Parathyroid adenoma (tissue), 2 donors: ENCODE data around the gene B4GALNT4.

Experiments
- H2AFZ ChIP-seq: fragments of 300-600 bp; sonication (generic); one replicate; pipeline ENCODE4 v1.7.0; 2017; ENCODE audit warnings: antibody characterized with exemption, mild to moderate bottlenecking
- H3K27ac ChIP-seq: fragments of 300-600 bp; sonication (generic); one replicate; pipeline ENCODE4 v1.7.0; 2017
- H3K27me3 ChIP-seq: fragments of 300-600 bp; sonication (generic); one replicate; pipeline ENCODE4 v1.7.0; 2017; ENCODE audit warnings: low read length; ENCODE audit not compliant: control insufficient read depth, insufficient read depth
- H3K36me3 ChIP-seq: fragments of 300-600 bp; sonication (generic); one replicate; pipeline ENCODE4 v1.7.0; 2017; ENCODE audit warnings: low read length; ENCODE audit not compliant: control insufficient read depth, insufficient read depth
- H3K4me1 ChIP-seq: fragments of 300-600 bp; sonication (generic); one replicate; pipeline ENCODE4 v1.7.0; 2017; ENCODE audit warnings: control low read depth
- H3K4me2 ChIP-seq: fragments of 300-600 bp; sonication (generic); one replicate; pipeline ENCODE4 v1.7.0; 2017; ENCODE audit warnings: low read length
- H3K4me3 ChIP-seq: fragments of 300-600 bp; sonication (generic); one replicate; pipeline ENCODE4 v1.7.0; 2017; ENCODE audit warnings: low read depth, low read length
- H3K79me2 ChIP-seq: fragments of 300-600 bp; sonication (generic); one replicate; pipeline ENCODE4 v1.7.0; 2017; ENCODE audit warnings: control low read depth
- H3K9ac ChIP-seq: fragments of 300-600 bp; sonication (generic); one replicate; pipeline ENCODE4 v1.7.0; 2017; ENCODE audit warnings: mild to moderate bottlenecking
- H3K9me3 ChIP-seq: fragments of 300-600 bp; sonication (generic); one replicate; pipeline ENCODE4 v1.7.0; 2017; ENCODE audit warnings: low read length; ENCODE audit not compliant: control insufficient read depth
- CTCF ChIP-seq: fragments of 300-600 bp; sonication (generic); IDR thresholded peaks from one replicate; pipeline ENCODE4 v1.7.0; 2017; ENCODE audit warnings: antibody characterized with exemption, mild to moderate bottlenecking
- donor health status: primary hyperparathyroidism.

B4GALNT4 gene

GRCh38 chr11:403021-403760, 33.9 kb downstream of the B4GALNT4 start:
- Histone ChIP-seq H3K36me3 (no peaks in the 10 kb centered on the region), H3K27me3 (no peaks in the 10 kb centered on the region), H3K4me3 (no peak overlapping the region), H3K9me3 (no peaks in the 10 kb centered on the region), H3K4me2 (no peak overlapping the region), H2AFZ (no peak overlapping the region), H3K27ac (no peak overlapping the region), H3K79me2 (no peaks in the 10 kb centered on the region), H3K4me1 (no peaks in the 10 kb centered on the region), H3K9ac (no peak overlapping the region)
- TF ChIP-seq CTCF, result no peak

- no peak overlapping the region for H2AFZ ChIP-seq
- H3K9ac ChIP-seq, result no peak overlapping the region
- no peak overlapping the region for H3K4me3 ChIP-seq
- H3K79me2 ChIP-seq, result no peaks in the 10 kb centered on the region
- H3K27me3 ChIP-seq, result no peaks in the 10 kb centered on the region
- no peak overlapping the region for H3K27ac ChIP-seq
- no peak overlapping the region for H3K4me2 ChIP-seq
- no peaks in the 10 kb centered on the region for H3K9me3 ChIP-seq
- no peaks in the 10 kb centered on the region for H3K36me3 ChIP-seq
- no peak for TF ChIP-seq CTCF
- H3K4me1 ChIP-seq, result no peaks in the 10 kb centered on the region
Observed at GRCh38 chr11:403761-404431, 34.6 kb downstream of the B4GALNT4 start.

GRCh38 chr11:404551-405264, 35.4 kb downstream of the B4GALNT4 start:
- H3K9me3 ChIP-seq, result no peaks in the 10 kb centered on the region
- H3K36me3 ChIP-seq, result no peaks in the 10 kb centered on the region
- no peak overlapping the region for H3K4me2 ChIP-seq
- H3K4me1 ChIP-seq, result no peaks in the 10 kb centered on the region
- H3K79me2 ChIP-seq, result no peaks in the 10 kb centered on the region
- H3K27me3 ChIP-seq, result no peaks in the 10 kb centered on the region
- H3K27ac ChIP-seq, result no peak overlapping the region
- no peak for TF ChIP-seq CTCF
- H2AFZ ChIP-seq, result no peak overlapping the region
- H3K4me3 ChIP-seq, result no peak overlapping the region
- no peak overlapping the region for H3K9ac ChIP-seq

GRCh38 chr11:405323-405953, 36.1 kb downstream of the B4GALNT4 start:
- H3K9ac ChIP-seq, result no peak overlapping the region
- no peaks in the 10 kb centered on the region for H3K79me2 ChIP-seq
- H3K27ac ChIP-seq, result no peak overlapping the region
- TF ChIP-seq CTCF, result no peak
- no peak overlapping the region for H2AFZ ChIP-seq
- H3K9me3 ChIP-seq, result no peaks in the 10 kb centered on the region
- no peak overlapping the region for H3K4me3 ChIP-seq
- H3K4me1 ChIP-seq, result no peaks in the 10 kb centered on the region
- no peaks in the 10 kb centered on the region for H3K36me3 ChIP-seq
- no peak overlapping the region for H3K4me2 ChIP-seq
- H3K27me3 ChIP-seq, result no peaks in the 10 kb centered on the region
